ENCODE data around the gene CCDC12.

GRCh38 chr3:46915297-46915822 lies 61.2 kb downstream of the CCDC12 start:
- TF ChIP-seq CTCF (IDR thresholded peaks at IDR 0.05; ENCODE audit: insufficient read depth, low read length) (no peak), POLR2AphosphoS5 (IDR thresholded peaks at IDR 0.05; ENCODE audit: low read depth) (no peak), SPI1 (IDR thresholded peaks at IDR 0.05; ENCODE audit: borderline replicate concordance, low read depth) (no peak)

All from HL-60 (cell line).